Endothelial cell (in vitro differentiated cells): ENCODE data around the gene C20orf204. TPM values are rescaled to one million over a fixed set of nuclear protein-coding genes. Genes with fewer than 3 reads are reported as not detected.

Experiments used
- DNase-seq: peaks from one replicate; pipeline ENCODE4 v3.0.0; 2021; ENCODE audit warnings: low spot score
- H3K27ac Mint-ChIP-seq: one replicate; pipeline ENCODE4 v1.8.0; 2021; ENCODE audit warnings: mixed read lengths, inconsistent platforms; ENCODE audit not compliant: unreplicated experiment
- H3K27me3 Mint-ChIP-seq: one replicate; pipeline ENCODE4 v1.8.0; 2021; ENCODE audit warnings: mild to moderate bottlenecking, moderate library complexity, mixed read lengths, inconsistent platforms; ENCODE audit not compliant: unreplicated experiment
- H3K36me3 Mint-ChIP-seq: one replicate; pipeline ENCODE4 v1.8.0; 2021; ENCODE audit warnings: mild to moderate bottlenecking, low read depth, mixed read lengths, inconsistent platforms; ENCODE audit not compliant: unreplicated experiment
- H3K4me1 Mint-ChIP-seq: one replicate; pipeline ENCODE4 v1.8.0; 2021; ENCODE audit warnings: mild to moderate bottlenecking, mixed read lengths, inconsistent platforms; ENCODE audit not compliant: unreplicated experiment
- H3K4me3 Mint-ChIP-seq: one replicate; pipeline ENCODE4 v1.8.0; 2021; ENCODE audit warnings: mild to moderate bottlenecking, mixed read lengths, inconsistent platforms; ENCODE audit not compliant: unreplicated experiment
- H3K9me3 Mint-ChIP-seq: one replicate; pipeline ENCODE4 v1.8.0; 2021; ENCODE audit warnings: mixed read lengths, inconsistent platforms; ENCODE audit not compliant: unreplicated experiment
- total RNA-seq: library from RNA; stranded (reverse); fragmentation: NEBNext Ultra II Directional; extraction: Animal tissue kit (Norgen Biotek cat#: 25700); gene quantifications from one replicate; pipeline ENCODE4 v1.2.1, GENCODE V29; 2021; ENCODE audit not compliant: unreplicated experiment
- TF ChIP-seq, protein P1 (sequence below): fragments of 200-600 bp; sonication (generic); IDR thresholded peaks from one replicate; pipeline ENCODE4 v1.5.0; 2021; ENCODE audit warnings: antibody characterized with exemption; ENCODE audit not compliant: unreplicated experiment

C20orf204 gene
- total RNA-seq, 1 donor from 2014 or later = 14.2 TPM

DNA sequence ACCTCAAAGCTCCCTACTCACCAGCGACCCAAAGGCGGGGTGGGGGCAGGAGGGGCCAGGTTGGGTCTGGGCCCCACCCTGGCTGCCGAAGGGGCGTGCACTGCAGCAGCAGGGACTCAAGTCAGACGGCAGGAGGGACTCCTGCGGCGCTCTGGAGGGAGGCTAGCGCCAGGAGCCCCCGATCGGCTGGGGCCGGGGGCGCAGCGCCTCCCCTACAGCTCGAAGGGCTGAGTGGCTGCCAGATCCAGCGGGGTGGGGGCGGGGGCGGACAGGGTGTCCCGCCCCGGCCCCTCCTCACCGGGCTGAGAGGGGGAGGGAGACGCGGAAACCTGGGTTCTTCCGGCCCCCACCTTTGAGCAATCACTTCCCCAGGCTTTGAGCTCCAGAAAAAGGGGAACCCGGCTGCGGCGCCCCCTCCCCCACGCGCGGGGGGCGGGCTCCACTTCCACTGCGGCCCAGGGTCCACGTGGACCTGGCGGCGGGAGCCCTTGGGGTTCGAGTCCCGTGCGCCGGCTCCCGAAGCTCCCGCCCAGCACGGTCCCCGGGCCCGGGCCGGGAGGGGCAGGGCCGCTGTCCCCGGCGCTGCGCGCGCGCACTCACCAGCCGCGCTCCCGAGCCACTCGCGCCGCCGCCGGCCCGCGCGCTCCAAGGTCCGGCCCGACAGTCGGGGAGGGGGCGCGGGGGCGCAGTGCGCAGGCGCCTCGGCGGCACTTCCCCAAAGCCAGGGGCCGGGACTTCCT lies 43.5 kb downstream of the C20orf204 start, which contains the start of gene RGS19:
TSS of gene RGS19 (minus strand) at position 246 of the 740 bp plus-strand sequence. CDS start 2,632 bp downstream, outside the sequence.
- Mint-ChIP-seq H3K27ac (no peak within 1 kb of the TSS), H3K4me1 (peaks cover 24% of the 10 kb centered on the region), H3K9me3 (no peaks in the 10 kb centered on the region), H3K27me3 (peaks cover 12% of the 10 kb centered on the region), H3K36me3 (no peaks in the 10 kb centered on the region), H3K4me3 (peak within 1 kb of the TSS; percentile 94)
- TF ChIP-seq, protein P1, sequence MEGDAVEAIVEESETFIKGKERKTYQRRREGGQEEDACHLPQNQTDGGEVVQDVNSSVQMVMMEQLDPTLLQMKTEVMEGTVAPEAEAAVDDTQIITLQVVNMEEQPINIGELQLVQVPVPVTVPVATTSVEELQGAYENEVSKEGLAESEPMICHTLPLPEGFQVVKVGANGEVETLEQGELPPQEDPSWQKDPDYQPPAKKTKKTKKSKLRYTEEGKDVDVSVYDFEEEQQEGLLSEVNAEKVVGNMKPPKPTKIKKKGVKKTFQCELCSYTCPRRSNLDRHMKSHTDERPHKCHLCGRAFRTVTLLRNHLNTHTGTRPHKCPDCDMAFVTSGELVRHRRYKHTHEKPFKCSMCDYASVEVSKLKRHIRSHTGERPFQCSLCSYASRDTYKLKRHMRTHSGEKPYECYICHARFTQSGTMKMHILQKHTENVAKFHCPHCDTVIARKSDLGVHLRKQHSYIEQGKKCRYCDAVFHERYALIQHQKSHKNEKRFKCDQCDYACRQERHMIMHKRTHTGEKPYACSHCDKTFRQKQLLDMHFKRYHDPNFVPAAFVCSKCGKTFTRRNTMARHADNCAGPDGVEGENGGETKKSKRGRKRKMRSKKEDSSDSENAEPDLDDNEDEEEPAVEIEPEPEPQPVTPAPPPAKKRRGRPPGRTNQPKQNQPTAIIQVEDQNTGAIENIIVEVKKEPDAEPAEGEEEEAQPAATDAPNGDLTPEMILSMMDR = no peak
- peak; percentile 76 for DNase-seq

DNA sequence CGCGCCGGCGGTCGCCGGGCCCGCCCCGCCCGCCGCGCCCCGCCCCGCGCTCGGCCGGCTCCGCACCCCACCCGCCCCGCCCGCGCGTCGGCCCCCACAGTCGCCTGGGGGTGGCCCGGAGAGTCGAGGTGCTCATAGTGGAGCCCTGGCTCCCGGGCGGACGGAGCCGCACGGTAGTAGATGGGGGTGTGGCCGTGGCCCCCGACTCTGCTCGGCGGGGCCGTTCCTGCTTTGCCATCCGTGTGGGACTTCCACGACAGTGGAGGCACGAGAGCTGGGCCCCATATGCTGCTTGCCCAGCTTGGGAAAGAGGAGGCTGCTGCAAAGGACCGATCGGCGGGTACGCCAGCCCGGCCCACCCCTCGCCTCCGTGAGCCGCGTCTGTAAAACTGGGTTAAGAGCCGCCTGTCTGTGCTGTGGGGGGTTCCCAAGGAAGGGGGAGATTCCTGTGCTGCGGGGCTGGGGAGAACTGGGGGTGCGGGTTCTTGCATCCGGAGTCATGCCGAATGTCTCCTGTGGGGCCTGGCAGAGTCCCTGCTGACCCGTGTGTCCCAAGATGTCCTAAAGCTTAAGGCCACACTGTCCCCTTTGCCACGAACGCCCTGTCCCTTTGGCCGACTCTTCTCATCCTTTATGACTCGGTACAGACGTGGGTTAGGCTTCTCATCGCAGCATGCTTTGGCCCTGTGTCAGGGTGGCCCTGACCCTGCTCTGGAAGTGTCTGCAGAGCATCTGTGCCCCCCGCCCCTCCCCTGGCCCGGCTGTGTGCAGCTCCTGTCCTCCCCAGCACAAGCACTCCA lies 44.2 kb downstream of the C20orf204 start, which contains the start of gene OPRL1:
TSS of gene OPRL1 (plus strand) at position 70 of the 800 bp plus-strand sequence. CDS start 12,639 bp downstream, outside the sequence.
- no peaks in the 10 kb centered on the region for H3K9me3 Mint-ChIP-seq
- H3K4me3 Mint-ChIP-seq = peak within 1 kb of the TSS; percentile 94
- peaks cover under 1% of the 10 kb centered on the region for H3K36me3 Mint-ChIP-seq
- peaks cover 15% of the 10 kb centered on the region for H3K27me3 Mint-ChIP-seq
- TF ChIP-seq, protein P1 = no peak
- peaks cover 25% of the 10 kb centered on the region for H3K4me1 Mint-ChIP-seq
- H3K27ac Mint-ChIP-seq = no peak within 1 kb of the TSS
- DNase-seq = no peak

DNA sequence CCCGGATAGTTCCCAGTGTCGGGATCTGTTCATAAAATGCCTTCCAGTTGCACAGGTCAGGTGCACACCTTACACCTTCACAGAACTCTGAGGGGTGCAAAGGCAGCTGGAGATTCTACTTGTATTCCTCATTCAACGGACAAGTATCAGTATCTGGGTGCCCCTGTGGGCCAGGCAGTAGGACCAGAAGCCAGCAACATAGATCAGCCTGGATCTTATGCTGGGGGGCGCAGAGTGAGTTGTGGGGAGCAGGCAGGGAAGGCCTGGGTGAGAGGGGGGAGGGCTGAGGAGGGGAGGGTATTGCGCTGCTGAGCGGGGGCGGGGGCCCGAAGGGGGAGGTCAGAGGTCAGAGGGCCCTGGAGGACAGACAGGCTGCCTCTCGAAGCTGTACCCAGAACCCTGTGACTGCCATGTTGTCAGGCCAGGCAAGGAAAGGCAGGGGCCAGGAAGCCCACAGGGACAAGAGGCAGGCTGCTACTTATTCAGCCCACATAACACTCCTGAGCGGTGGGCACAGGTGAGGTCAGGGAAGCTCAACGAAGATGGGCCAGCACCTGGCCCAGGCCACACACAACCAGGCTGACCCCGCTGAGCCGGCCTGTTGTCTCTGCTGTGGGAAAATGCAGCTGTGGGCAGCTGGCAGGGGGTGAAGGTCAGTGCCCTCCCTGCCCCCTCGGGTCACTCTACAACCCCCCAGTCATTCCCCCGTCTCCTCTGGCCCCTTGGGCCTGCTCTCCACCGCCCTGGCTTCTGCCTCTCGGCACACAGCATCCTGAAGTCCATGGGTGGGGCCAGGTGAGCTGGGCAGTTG lies 45.0 kb downstream of the C20orf204 start:
- peaks cover 15% of the 10 kb centered on the region for H3K27me3 Mint-ChIP-seq
- H3K9me3 Mint-ChIP-seq = no peaks in the 10 kb centered on the region
- peak overlapping the region; percentile 94 for H3K4me3 Mint-ChIP-seq
- no peak for DNase-seq
- peaks cover 4% of the 10 kb centered on the region for H3K36me3 Mint-ChIP-seq
- no peak overlapping the region for H3K27ac Mint-ChIP-seq
- TF ChIP-seq, protein P1 = no peak
- peaks cover 25% of the 10 kb centered on the region for H3K4me1 Mint-ChIP-seq

DNA sequence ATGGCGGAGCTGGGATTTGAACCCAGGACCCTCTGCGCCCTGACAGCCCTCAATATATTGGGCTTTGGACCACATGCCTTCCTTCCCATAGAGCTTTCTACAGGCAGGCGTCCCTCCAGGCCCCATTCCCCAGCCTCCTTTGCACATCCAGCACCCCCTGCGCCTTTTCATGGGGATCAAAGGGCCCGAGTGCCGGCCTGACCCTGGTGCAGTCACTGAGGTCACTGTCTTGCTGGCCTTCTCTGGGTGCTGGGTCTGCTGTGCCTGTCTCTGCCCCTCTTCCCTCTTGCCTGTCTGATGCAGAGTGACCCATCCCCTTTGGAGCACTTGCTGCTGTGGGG lies 45.6 kb downstream of the C20orf204 start:
- TF ChIP-seq, protein P1 = no peak
- Mint-ChIP-seq H3K9me3 (no peaks in the 10 kb centered on the region), H3K27me3 (peaks cover 15% of the 10 kb centered on the region), H3K27ac (no peak overlapping the region), H3K4me1 (peaks cover 25% of the 10 kb centered on the region), H3K36me3 (peaks cover 8% of the 10 kb centered on the region), H3K4me3 (peak overlapping the region; percentile 83)
- no peak for DNase-seq
